ENCODE results near the gene ANKRD29. TPM values are rescaled to one million over a fixed set of nuclear protein-coding genes. Genes with fewer than 3 reads are reported as not detected.

Gene ANKRD29
- total RNA-seq, 4 donors from 2014 or later = 0.75 to 2.2 (median 1.5) TPM

DNA sequence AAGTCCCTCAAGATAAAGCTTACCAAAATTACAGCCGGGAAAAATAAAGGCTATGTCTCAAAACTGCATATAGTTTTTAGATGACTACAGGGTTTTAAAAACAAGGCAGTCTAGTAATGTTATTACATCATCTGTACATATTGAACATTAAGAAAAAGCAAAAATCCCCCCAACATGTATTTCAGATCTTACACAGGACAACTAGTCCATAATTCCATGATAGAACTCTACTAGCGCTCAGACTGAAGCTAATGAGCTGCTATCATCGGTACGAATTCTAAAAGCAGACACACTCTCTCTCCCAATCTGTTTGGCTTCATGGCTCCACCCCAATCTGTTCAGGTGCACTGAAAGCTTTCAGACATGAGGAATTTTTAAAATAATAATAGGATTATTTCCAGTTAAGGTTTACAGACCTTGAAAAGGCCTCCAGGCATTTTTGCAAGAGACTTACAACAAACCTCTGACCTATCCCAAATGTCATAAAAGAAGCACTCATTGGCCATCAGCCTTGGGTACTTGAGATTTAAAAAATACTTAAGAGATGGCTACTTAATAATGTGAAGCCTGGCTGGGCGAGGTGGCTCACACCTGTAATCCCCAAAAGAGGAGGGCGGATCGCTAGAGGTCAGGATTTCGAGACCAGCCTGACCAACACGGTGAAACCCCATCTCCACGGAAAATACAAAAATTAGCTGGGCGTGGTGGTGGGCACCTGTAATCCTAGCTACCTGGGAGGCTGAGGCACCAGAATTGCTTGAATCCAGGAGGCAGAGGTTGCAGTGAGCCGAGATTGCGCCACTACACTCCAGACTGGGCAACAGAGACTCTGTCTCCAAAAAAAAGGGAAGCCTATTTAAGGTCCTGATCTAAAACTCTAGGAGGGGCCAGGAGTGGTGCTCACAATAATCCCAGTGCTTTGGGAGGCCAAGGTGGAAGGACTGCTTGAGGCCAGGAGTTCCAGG lies 78.4 kb downstream of the ANKRD29 start:
- intact Hi-C loops (cut with DNase I; ENCODE audit: low total_unique reads) (no loop called here), in situ Hi-C loops (cut with MboI; ENCODE audit: low pct_ligation_motif_present in 1 of 4, low pct_unique_long_range_greater_than_20kb in 1 of 4, low sequenced_read_pairs in 3 of 4) (loop anchor here in 3 of 4 donors (5.0 to 10.0 kb wide), 3 partner anchors 60 to 77 kb away; no protein-coding TSS in a partner anchor)
- H3K27me3 ChIP-seq = no peaks in the 10 kb centered on the region
- H3K27ac ChIP-seq = peak overlapping the region in 1 of 4 donors; percentile 97
- H3K9me3 ChIP-seq = no peaks in the 10 kb centered on the region
- H3K4me1 ChIP-seq = peaks cover 6 to 59% (median 24%) of the 10 kb centered on the region in 4 donors
- H3K36me3 ChIP-seq = no peaks in the 10 kb centered on the region
- H3K4me3 ChIP-seq = peak overlapping the region in 2 of 4 donors; percentile 84 to 87
- WGBS, 2 donors (ENCODE audit: low coverage in 1 of 2) = 89 to 91% methylated on average over 6 to 13 of the region's 13 CpGs
- TF ChIP-seq, protein P1, sequence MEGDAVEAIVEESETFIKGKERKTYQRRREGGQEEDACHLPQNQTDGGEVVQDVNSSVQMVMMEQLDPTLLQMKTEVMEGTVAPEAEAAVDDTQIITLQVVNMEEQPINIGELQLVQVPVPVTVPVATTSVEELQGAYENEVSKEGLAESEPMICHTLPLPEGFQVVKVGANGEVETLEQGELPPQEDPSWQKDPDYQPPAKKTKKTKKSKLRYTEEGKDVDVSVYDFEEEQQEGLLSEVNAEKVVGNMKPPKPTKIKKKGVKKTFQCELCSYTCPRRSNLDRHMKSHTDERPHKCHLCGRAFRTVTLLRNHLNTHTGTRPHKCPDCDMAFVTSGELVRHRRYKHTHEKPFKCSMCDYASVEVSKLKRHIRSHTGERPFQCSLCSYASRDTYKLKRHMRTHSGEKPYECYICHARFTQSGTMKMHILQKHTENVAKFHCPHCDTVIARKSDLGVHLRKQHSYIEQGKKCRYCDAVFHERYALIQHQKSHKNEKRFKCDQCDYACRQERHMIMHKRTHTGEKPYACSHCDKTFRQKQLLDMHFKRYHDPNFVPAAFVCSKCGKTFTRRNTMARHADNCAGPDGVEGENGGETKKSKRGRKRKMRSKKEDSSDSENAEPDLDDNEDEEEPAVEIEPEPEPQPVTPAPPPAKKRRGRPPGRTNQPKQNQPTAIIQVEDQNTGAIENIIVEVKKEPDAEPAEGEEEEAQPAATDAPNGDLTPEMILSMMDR (IDR thresholded peaks at IDR 0.05) = no peak
- TF ChIP-seq POLR2A (IDR thresholded peaks at IDR 0.05) = no peak
- no peak for TF ChIP-seq EP300 (IDR thresholded peaks at IDR 0.05; ENCODE audit: low read depth)
- TF ChIP-seq POLR2AphosphoS5 (IDR thresholded peaks at IDR 0.05) = no peak
- no peak for DNase-seq

DNA sequence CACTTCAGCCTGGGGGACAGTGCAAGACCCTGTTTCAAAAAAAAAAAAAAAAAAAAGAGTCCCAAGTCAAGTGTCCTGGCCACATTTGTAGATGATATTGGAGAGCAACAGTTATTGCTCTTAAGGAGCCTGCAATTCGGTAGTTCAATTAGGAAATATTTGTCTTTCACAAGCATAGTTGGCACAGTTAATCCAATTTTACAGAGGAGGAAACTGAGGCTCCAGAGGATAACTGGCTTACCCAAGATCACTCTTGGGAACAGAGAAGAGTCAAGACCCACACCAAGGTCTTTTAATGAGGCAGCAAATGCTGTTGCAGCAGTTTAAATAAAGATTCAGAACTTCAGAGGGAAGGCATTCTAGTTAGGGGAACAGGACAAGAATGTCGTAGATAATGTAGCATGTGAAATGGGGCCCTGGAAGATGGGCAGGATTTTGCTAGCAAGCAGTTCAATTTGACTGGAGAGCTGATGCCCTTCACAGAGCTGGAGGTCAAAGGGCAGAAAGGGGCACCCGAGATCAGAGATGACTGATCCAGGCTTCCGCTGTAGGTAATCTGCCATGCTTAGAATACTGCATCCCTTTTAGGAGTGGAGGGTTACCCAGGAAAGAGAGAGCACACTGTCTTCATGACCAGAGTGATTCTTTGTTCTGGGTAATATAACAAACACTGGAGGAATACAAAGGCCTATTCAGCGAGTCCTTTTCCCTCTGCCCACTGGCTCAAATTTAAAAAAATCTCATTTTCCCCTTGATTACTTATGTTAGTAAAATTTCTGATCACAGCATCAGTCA lies 79.4 kb downstream of the ANKRD29 start:
- TF ChIP-seq POLR2A (IDR thresholded peaks at IDR 0.05) (no peak), EP300 (IDR thresholded peaks at IDR 0.05; ENCODE audit: low read depth) (no peak), POLR2AphosphoS5 (IDR thresholded peaks at IDR 0.05) (no peak)
- TF ChIP-seq, protein P1 (IDR thresholded peaks at IDR 0.05) = no peak
- DNase-seq = no peak
- H3K4me3 ChIP-seq = no peak overlapping the region
- peaks cover 6 to 63% (median 24%) of the 10 kb centered on the region in 4 donors for H3K4me1 ChIP-seq
- no peaks in the 10 kb centered on the region for H3K36me3 ChIP-seq
- H3K27ac ChIP-seq = no peak overlapping the region
- intact Hi-C loops (cut with DNase I; ENCODE audit: low total_unique reads) (no loop called here), in situ Hi-C loops (cut with MboI; ENCODE audit: low pct_ligation_motif_present in 1 of 4, low pct_unique_long_range_greater_than_20kb in 1 of 4, low sequenced_read_pairs in 3 of 4) (loop anchor here in 3 of 4 donors (5.0 to 10.0 kb wide), 3 partner anchors 58 to 76 kb away; no protein-coding TSS in a partner anchor)
- H3K9me3 ChIP-seq = no peaks in the 10 kb centered on the region
- WGBS, 2 donors (ENCODE audit: low coverage in 1 of 2) = 68 to 84% methylated on average over 5 of the region's 5 CpGs
- no peaks in the 10 kb centered on the region for H3K27me3 ChIP-seq

DNA sequence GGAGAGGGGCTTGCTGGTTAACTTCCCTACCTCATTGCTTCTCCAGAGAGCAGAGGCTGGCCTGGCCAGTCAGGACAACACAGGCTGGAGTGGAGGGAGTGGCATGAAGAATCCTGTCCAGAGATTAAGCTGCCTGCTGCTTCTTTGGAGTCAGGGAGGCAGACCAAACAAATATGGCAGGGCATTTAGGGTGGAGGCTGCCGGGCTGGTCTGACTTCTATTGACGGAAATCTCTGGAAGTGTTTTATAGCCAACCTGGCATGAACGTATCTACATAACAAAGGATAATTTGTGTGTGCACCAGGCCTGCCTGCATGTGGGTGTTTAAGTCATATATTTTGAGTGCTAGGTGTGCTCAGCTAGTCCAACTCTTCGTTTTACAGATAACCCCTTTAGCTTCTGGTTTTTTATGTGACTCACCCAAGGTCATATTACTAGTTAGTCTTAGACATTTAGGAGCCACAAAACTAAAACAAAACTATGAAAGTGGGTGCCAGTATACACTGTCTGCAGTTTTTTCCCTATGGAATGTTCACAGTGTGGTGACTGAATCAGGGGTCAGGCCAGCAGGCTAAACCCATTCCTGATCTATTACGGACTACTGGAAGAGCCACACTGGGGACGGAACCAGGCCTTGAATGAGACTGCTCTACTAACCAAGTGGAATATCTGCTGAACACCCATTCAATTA lies 81.9 kb downstream of the ANKRD29 start:
- peak; percentile 51 for DNase-seq
- TF ChIP-seq EP300 (IDR thresholded peaks at IDR 0.05; ENCODE audit: low read depth) = no peak
- no peak for TF ChIP-seq POLR2A (IDR thresholded peaks at IDR 0.05)
- peak in 1 of 3 donors; percentile 22 for TF ChIP-seq POLR2AphosphoS5 (IDR thresholded peaks at IDR 0.05)
- WGBS, 2 donors (ENCODE audit: low coverage in 1 of 2) = 79% methylated on average over 6 of the region's 6 CpGs; no CpG with 5 or more reads in 1 of the 2 donors
- Histone ChIP-seq H3K36me3 (peaks cover 0 to 6% (median 2%) of the 10 kb centered on the region in 4 donors), H3K27ac (peak overlapping the region; percentile 30 to 56 (median 48)), H3K27me3 (no peaks in the 10 kb centered on the region), H3K9me3 (no peaks in the 10 kb centered on the region), H3K4me1 (peaks cover 6 to 57% (median 22%) of the 10 kb centered on the region in 4 donors), H3K4me3 (no peak overlapping the region)
- intact Hi-C loops (cut with DNase I; ENCODE audit: low total_unique reads) = no loop called here
- in situ Hi-C loops (cut with MboI; ENCODE audit: low pct_ligation_motif_present in 1 of 4, low pct_unique_long_range_greater_than_20kb in 1 of 4, low sequenced_read_pairs in 3 of 4) = loop anchor here in 3 of 4 donors (5.0 to 10.0 kb wide), 3 partner anchors 56 to 74 kb away; no protein-coding TSS in a partner anchor
